Parathyroid adenoma (tissue), 2 donors: ENCODE results near the gene MT3.

ENCODE experiments used
- H2AFZ ChIP-seq: fragments of 300-600 bp; sonication (generic); one replicate; pipeline ENCODE4 v1.7.0; 2017; ENCODE audit warnings: antibody characterized with exemption, mild to moderate bottlenecking
- H3K27ac ChIP-seq: fragments of 300-600 bp; sonication (generic); one replicate; pipeline ENCODE4 v1.7.0; 2017
- H3K27me3 ChIP-seq: fragments of 300-600 bp; sonication (generic); one replicate; pipeline ENCODE4 v1.7.0; 2017; ENCODE audit warnings: low read length; ENCODE audit not compliant: control insufficient read depth, insufficient read depth
- H3K36me3 ChIP-seq: fragments of 300-600 bp; sonication (generic); one replicate; pipeline ENCODE4 v1.7.0; 2017; ENCODE audit warnings: low read length; ENCODE audit not compliant: control insufficient read depth, insufficient read depth
- H3K4me1 ChIP-seq: fragments of 300-600 bp; sonication (generic); one replicate; pipeline ENCODE4 v1.7.0; 2017; ENCODE audit warnings: control low read depth
- H3K4me2 ChIP-seq: fragments of 300-600 bp; sonication (generic); one replicate; pipeline ENCODE4 v1.7.0; 2017; ENCODE audit warnings: low read length
- H3K4me3 ChIP-seq: fragments of 300-600 bp; sonication (generic); one replicate; pipeline ENCODE4 v1.7.0; 2017; ENCODE audit warnings: low read depth, low read length
- H3K79me2 ChIP-seq: fragments of 300-600 bp; sonication (generic); one replicate; pipeline ENCODE4 v1.7.0; 2017; ENCODE audit warnings: control low read depth
- H3K9ac ChIP-seq: fragments of 300-600 bp; sonication (generic); one replicate; pipeline ENCODE4 v1.7.0; 2017; ENCODE audit warnings: mild to moderate bottlenecking
- H3K9me3 ChIP-seq: fragments of 300-600 bp; sonication (generic); one replicate; pipeline ENCODE4 v1.7.0; 2017; ENCODE audit warnings: low read length; ENCODE audit not compliant: control insufficient read depth
- TF ChIP-seq, protein P1 (sequence below): fragments of 300-600 bp; sonication (generic); IDR thresholded peaks from one replicate; pipeline ENCODE4 v1.7.0; 2017; ENCODE audit warnings: antibody characterized with exemption, mild to moderate bottlenecking
- donor health status: primary hyperparathyroidism.

Gene MT3

DNA sequence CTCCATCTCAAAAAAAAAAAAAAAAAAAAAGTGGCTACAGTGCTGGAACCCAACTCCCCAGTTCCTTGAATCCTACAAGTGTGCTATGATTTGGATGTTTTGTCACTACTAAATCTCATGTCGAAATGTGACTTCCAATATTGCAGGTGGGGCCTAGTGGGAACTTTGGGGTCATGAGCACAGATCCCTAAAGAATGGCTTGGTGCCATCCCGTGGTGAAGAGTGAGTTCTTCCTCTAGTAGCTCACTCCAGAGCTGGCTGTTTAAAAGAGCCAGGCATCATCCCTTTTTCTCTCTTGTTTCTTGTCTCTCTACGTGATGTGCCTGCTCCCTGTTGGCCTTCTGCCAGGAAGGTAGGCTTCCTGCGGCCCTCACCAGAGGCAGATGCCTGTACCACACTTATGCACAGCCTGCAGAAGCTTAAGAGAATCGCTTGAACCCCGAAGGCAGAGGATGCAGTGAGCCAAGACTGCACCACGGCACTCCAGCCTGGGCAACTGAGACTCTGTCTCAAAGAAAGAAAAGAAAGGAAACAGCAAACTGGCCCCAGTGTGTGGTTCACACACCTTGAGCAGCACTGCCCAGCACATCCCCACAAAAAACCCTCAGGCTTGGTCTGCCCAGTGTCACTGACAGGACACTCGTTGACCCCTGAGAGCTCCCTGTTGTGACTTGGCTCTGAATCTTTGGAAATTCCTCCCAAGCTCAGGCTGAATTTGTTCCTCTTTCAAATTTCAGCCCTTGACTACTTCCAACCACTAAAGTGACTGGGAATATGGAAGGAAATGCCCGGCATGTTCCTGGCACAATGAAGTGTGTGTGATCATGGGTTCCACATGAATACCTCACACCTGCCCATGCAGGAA is 39.4 kb downstream of the MT3 start:
- H3K4me3 ChIP-seq, result no peak overlapping the region
- no peak overlapping the region for H2AFZ ChIP-seq
- no peak overlapping the region for H3K4me2 ChIP-seq
- no peaks in the 10 kb centered on the region for H3K9me3 ChIP-seq
- no peak overlapping the region for H3K27ac ChIP-seq
- TF ChIP-seq, protein P1, sequence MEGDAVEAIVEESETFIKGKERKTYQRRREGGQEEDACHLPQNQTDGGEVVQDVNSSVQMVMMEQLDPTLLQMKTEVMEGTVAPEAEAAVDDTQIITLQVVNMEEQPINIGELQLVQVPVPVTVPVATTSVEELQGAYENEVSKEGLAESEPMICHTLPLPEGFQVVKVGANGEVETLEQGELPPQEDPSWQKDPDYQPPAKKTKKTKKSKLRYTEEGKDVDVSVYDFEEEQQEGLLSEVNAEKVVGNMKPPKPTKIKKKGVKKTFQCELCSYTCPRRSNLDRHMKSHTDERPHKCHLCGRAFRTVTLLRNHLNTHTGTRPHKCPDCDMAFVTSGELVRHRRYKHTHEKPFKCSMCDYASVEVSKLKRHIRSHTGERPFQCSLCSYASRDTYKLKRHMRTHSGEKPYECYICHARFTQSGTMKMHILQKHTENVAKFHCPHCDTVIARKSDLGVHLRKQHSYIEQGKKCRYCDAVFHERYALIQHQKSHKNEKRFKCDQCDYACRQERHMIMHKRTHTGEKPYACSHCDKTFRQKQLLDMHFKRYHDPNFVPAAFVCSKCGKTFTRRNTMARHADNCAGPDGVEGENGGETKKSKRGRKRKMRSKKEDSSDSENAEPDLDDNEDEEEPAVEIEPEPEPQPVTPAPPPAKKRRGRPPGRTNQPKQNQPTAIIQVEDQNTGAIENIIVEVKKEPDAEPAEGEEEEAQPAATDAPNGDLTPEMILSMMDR, result no peak
- H3K4me1 ChIP-seq, result no peaks in the 10 kb centered on the region
- no peaks in the 10 kb centered on the region for H3K79me2 ChIP-seq
- no peak overlapping the region for H3K9ac ChIP-seq
- no peaks in the 10 kb centered on the region for H3K27me3 ChIP-seq
- no peaks in the 10 kb centered on the region for H3K36me3 ChIP-seq

- Histone ChIP-seq H3K4me2 (no peak overlapping the region), H3K27ac (no peak overlapping the region), H2AFZ (no peak overlapping the region), H3K9ac (no peak overlapping the region), H3K9me3 (no peaks in the 10 kb centered on the region), H3K27me3 (no peaks in the 10 kb centered on the region), H3K79me2 (no peaks in the 10 kb centered on the region), H3K36me3 (no peaks in the 10 kb centered on the region), H3K4me1 (no peaks in the 10 kb centered on the region), H3K4me3 (no peak overlapping the region)
- TF ChIP-seq, protein P1, result no peak
Observed at GRCh38 chr16:56629531-56629930, 40.2 kb downstream of the MT3 start.

- Histone ChIP-seq H2AFZ (no peak overlapping the region), H3K9ac (no peak overlapping the region), H3K27me3 (no peaks in the 10 kb centered on the region), H3K27ac (no peak overlapping the region), H3K4me2 (no peak overlapping the region), H3K4me1 (no peaks in the 10 kb centered on the region), H3K4me3 (no peak overlapping the region), H3K36me3 (no peaks in the 10 kb centered on the region), H3K9me3 (no peaks in the 10 kb centered on the region), H3K79me2 (no peaks in the 10 kb centered on the region)
- TF ChIP-seq, protein P1, result no peak
Observed at GRCh38 chr16:56630134-56630533, 40.8 kb downstream of the MT3 start.

GRCh38 chr16:56631197-56631596 is 41.9 kb downstream of the MT3 start:
- Histone ChIP-seq H3K9ac (no peak overlapping the region), H3K79me2 (no peaks in the 10 kb centered on the region), H3K36me3 (no peaks in the 10 kb centered on the region), H3K27ac (no peak overlapping the region), H2AFZ (no peak overlapping the region), H3K27me3 (no peaks in the 10 kb centered on the region), H3K4me1 (no peaks in the 10 kb centered on the region), H3K4me2 (no peak overlapping the region), H3K9me3 (no peaks in the 10 kb centered on the region), H3K4me3 (no peak overlapping the region)
- TF ChIP-seq, protein P1, result no peak

- Histone ChIP-seq H3K27ac (peak overlapping the region; percentile 25), H3K4me3 (peak overlapping the region; percentile 47), H3K9me3 (no peaks in the 10 kb centered on the region), H2AFZ (peak overlapping the region; percentile 21), H3K36me3 (no peaks in the 10 kb centered on the region), H3K4me1 (no peaks in the 10 kb centered on the region), H3K4me2 (peak overlapping the region; percentile 79), H3K79me2 (no peaks in the 10 kb centered on the region), H3K9ac (no peak overlapping the region), H3K27me3 (no peaks in the 10 kb centered on the region)
- TF ChIP-seq, protein P1, result no peak
Observed at GRCh38 chr16:56631832-56632155, 42.5 kb downstream of the MT3 start.
